DOHH2 (cell line): ENCODE results near the gene AZGP1.

Source experiments
- H3F3A ChIP-seq: fragments of 200-600 bp; sonication (generic), shearing (Covaris generic); 2 replicates; pipeline ENCODE4 v1.6.0; 2016; ENCODE audit warnings: antibody characterized with exemption, mild to moderate bottlenecking; ENCODE audit not compliant: control insufficient read depth, insufficient read depth
- H3K27ac ChIP-seq: fragments of 200-600 bp; sonication (generic); 2 replicates; pipeline ENCODE4 v1.5.1; 2014; ENCODE audit warnings: low read depth, mild to moderate bottlenecking, low read length, moderate library complexity
- H3K27me3 ChIP-seq: fragments of 200-600 bp; sonication (generic); 2 replicates; pipeline ENCODE4 v1.6.1; 2014; ENCODE audit warnings: mild to moderate bottlenecking, low read length, mixed read lengths; ENCODE audit not compliant: control insufficient read depth
- H3K36me3 ChIP-seq: fragments of 200-600 bp; sonication (generic); 2 replicates; pipeline ENCODE4 v1.6.1; 2014; ENCODE audit warnings: mild to moderate bottlenecking, low read length, moderate library complexity, mixed read lengths; ENCODE audit not compliant: control insufficient read depth
- H3K4me1 ChIP-seq: fragments of 200-600 bp; sonication (generic); 2 replicates; pipeline ENCODE4 v1.6.1; 2014; ENCODE audit warnings: mild to moderate bottlenecking, low read length, mixed read lengths; ENCODE audit not compliant: control insufficient read depth
- H3K4me2 ChIP-seq: fragments of 200-600 bp; sonication (generic); 2 replicates; pipeline ENCODE4 v1.6.0; 2014; ENCODE audit warnings: mild to moderate bottlenecking, low read length, moderate library complexity
- H3K4me3 ChIP-seq: fragments of 200-600 bp; sonication (generic); 2 replicates; pipeline ENCODE4 v1.5.1; 2014; ENCODE audit warnings: mild to moderate bottlenecking, low read length, mixed read lengths
- H3K79me2 ChIP-seq: fragments of 200-600 bp; sonication (generic); 2 replicates; pipeline ENCODE4 v1.6.1; 2014; ENCODE audit warnings: mild to moderate bottlenecking, low read length, mixed read lengths; ENCODE audit not compliant: control insufficient read depth
- H3K9me2 ChIP-seq: fragments of 200-600 bp; sonication (generic); replicated peaks from 2 replicates; pipeline ENCODE4 v1.6.1; 2014; ENCODE audit warnings: mild to moderate bottlenecking, low read length, mixed read lengths; ENCODE audit not compliant: control insufficient read depth
- H3K9me3 ChIP-seq: fragments of 200-600 bp; sonication (generic); 2 replicates; pipeline ENCODE4 v1.6.1; 2014; ENCODE audit warnings: antibody characterized with exemption, low read length, mixed read lengths; ENCODE audit not compliant: control insufficient read depth, insufficient read depth
- H4K20me1 ChIP-seq: fragments of 200-600 bp; sonication (generic); 2 replicates; pipeline ENCODE4 v1.6.0; 2014; ENCODE audit warnings: low read depth, mild to moderate bottlenecking, antibody characterized with exemption, low read length, moderate library complexity; ENCODE audit not compliant: control insufficient read depth, insufficient read depth
- EZH2phosphoT487 ChIP-seq: fragments of 200-600 bp; sonication (generic); IDR thresholded peaks from 2 replicates; pipeline ENCODE4 v1.6.1; 2017; ENCODE audit warnings: borderline replicate concordance, mild to moderate bottlenecking, antibody characterized with exemption, low read length, moderate library complexity, mixed read lengths
- TF ChIP-seq, protein P1 (sequence below): fragments of 200-600 bp; sonication (generic); IDR thresholded peaks from one replicate; pipeline ENCODE4 v1.5.1; 2014; ENCODE audit warnings: antibody characterized with exemption, mild to moderate bottlenecking, low read depth, low read length; ENCODE audit not compliant: poor library complexity, severe bottlenecking

The AZGP1 gene

GRCh38 chr7:100007887-100008286, 32.1 kb upstream of the AZGP1 start:
- Histone ChIP-seq H3K4me3 (no peak overlapping the region), H3K36me3 (no peaks in the 10 kb centered on the region), H3K9me3 (no peaks in the 10 kb centered on the region), H3K4me1 (peaks cover under 1% of the 10 kb centered on the region; the same call in 1 of the 2 replicates), H3K27me3 (peaks cover 17% of the 10 kb centered on the region), H3K27ac (no peak overlapping the region), H3K9me2 (no peaks in the 10 kb centered on the region), H3K79me2 (no peaks in the 10 kb centered on the region), H3K4me2 (no peak overlapping the region), H3F3A (no peaks in the 10 kb centered on the region), H4K20me1 (no peaks in the 10 kb centered on the region)
- no peak for TF ChIP-seq EZH2phosphoT487
- TF ChIP-seq, protein P1, sequence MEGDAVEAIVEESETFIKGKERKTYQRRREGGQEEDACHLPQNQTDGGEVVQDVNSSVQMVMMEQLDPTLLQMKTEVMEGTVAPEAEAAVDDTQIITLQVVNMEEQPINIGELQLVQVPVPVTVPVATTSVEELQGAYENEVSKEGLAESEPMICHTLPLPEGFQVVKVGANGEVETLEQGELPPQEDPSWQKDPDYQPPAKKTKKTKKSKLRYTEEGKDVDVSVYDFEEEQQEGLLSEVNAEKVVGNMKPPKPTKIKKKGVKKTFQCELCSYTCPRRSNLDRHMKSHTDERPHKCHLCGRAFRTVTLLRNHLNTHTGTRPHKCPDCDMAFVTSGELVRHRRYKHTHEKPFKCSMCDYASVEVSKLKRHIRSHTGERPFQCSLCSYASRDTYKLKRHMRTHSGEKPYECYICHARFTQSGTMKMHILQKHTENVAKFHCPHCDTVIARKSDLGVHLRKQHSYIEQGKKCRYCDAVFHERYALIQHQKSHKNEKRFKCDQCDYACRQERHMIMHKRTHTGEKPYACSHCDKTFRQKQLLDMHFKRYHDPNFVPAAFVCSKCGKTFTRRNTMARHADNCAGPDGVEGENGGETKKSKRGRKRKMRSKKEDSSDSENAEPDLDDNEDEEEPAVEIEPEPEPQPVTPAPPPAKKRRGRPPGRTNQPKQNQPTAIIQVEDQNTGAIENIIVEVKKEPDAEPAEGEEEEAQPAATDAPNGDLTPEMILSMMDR, result no peak

- H3K36me3 ChIP-seq, result no peaks in the 10 kb centered on the region
- no peaks in the 10 kb centered on the region for H4K20me1 ChIP-seq
- no peak overlapping the region for H3K27ac ChIP-seq
- 0 out of 2 replicates have a peak, but pooled peaks cover 2% of the 10 kb centered on the region for H3F3A ChIP-seq
- no peak overlapping the region for H3K4me3 ChIP-seq
- no peaks in the 10 kb centered on the region for H3K79me2 ChIP-seq
- TF ChIP-seq, protein P1, result no peak
- no peak for TF ChIP-seq EZH2phosphoT487
- H3K4me1 ChIP-seq, result no peaks in the 10 kb centered on the region
- peaks cover 18% of the 10 kb centered on the region for H3K27me3 ChIP-seq
- H3K4me2 ChIP-seq, result no peak overlapping the region
- no peaks in the 10 kb centered on the region for H3K9me2 ChIP-seq
- no peaks in the 10 kb centered on the region for H3K9me3 ChIP-seq
These were observed 28.2 kb upstream of the AZGP1 start for GRCh38 chr7:100003711-100004661.

DNA sequence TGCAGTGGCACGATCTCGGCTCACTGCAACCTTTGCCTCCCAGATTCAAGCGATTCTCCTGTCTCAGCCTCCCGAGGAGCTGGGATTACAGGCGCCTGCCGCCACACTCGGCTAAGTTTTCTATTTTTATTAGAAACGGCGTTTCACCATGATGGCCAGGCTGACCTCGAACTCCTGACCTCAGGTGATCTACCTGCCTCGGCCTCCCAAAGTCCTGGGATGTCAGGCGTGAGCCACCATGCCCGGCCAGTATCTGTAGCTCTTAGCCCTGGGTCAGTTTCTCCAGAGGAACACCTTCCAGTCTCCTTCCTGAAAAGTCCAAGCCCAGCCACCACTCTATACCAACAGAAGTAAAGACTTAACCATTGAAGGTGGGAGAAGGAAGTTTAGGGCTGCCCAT, 24.4 kb upstream of the AZGP1 start:
- H4K20me1 ChIP-seq, result no peaks in the 10 kb centered on the region
- no peaks in the 10 kb centered on the region for H3K79me2 ChIP-seq
- H3K9me2 ChIP-seq, result no peaks in the 10 kb centered on the region
- H3K9me3 ChIP-seq, result no peaks in the 10 kb centered on the region
- no peak overlapping the region for H3K27ac ChIP-seq
- no peaks in the 10 kb centered on the region for H3K36me3 ChIP-seq
- peaks cover 12% of the 10 kb centered on the region for H3K4me1 ChIP-seq
- H3F3A ChIP-seq, result 0 out of 2 replicates have a peak, but pooled peaks cover 4% of the 10 kb centered on the region
- H3K4me2 ChIP-seq, result no peak overlapping the region
- TF ChIP-seq, protein P1, result no peak
- no peak for TF ChIP-seq EZH2phosphoT487
- H3K4me3 ChIP-seq, result no peak overlapping the region
- H3K27me3 ChIP-seq, result peaks cover 13% of the 10 kb centered on the region; the same call in 1 of the 2 replicates
